IPS DF 6.9 (cell line): ENCODE results near the gene DOC2B.
"Not testable (repeated sequence)": the region's sequence is repeated elsewhere in the genome, so short reads cannot be mapped to it uniquely, and the experiment has no call there.

Experiments used
- DNase-seq: peaks from one replicate; pipeline ENCODE4 v3.0.0-alpha.2; 2013; ENCODE audit warnings: low read depth, low spot score
- H3K27ac ChIP-seq: one replicate; pipeline ENCODE4 v1.5.1; 2013; ENCODE audit warnings: low read length, control low read depth
- H3K27me3 ChIP-seq: 2 replicates; pipeline ENCODE4 v1.6.1; 2013; ENCODE audit warnings: mild to moderate bottlenecking, low read length; ENCODE audit not compliant: control insufficient read depth, insufficient read depth
- H3K36me3 ChIP-seq: 2 replicates; pipeline ENCODE4 v1.6.1; 2013; ENCODE audit warnings: low read length; ENCODE audit not compliant: control insufficient read depth, insufficient read depth
- H3K4me1 ChIP-seq: 2 replicates; pipeline ENCODE4 v1.6.1; 2013; ENCODE audit warnings: low read length; ENCODE audit not compliant: control insufficient read depth, insufficient read depth
- H3K4me3 ChIP-seq: 2 replicates; pipeline ENCODE4 v1.5.1; 2013; ENCODE audit warnings: mild to moderate bottlenecking, low read length
- H3K9me3 ChIP-seq: 2 replicates; pipeline ENCODE4 v1.6.1; 2013; ENCODE audit warnings: low read length, inconsistent platforms; ENCODE audit not compliant: control insufficient read depth, insufficient read depth
- WGBS: extraction: QIAGEN DNeasy Blood & Tissue Kit; methylation state at CpG from one replicate; pipeline ENCODE4 v1.1.7; 2013; ENCODE audit warnings: mixed read lengths, missing lambda C conversion rate; ENCODE audit not compliant: insufficient read length, insufficient coverage; 5-methylcytosine and 5-hydroxymethylcytosine counted together

DOC2B gene

DNA sequence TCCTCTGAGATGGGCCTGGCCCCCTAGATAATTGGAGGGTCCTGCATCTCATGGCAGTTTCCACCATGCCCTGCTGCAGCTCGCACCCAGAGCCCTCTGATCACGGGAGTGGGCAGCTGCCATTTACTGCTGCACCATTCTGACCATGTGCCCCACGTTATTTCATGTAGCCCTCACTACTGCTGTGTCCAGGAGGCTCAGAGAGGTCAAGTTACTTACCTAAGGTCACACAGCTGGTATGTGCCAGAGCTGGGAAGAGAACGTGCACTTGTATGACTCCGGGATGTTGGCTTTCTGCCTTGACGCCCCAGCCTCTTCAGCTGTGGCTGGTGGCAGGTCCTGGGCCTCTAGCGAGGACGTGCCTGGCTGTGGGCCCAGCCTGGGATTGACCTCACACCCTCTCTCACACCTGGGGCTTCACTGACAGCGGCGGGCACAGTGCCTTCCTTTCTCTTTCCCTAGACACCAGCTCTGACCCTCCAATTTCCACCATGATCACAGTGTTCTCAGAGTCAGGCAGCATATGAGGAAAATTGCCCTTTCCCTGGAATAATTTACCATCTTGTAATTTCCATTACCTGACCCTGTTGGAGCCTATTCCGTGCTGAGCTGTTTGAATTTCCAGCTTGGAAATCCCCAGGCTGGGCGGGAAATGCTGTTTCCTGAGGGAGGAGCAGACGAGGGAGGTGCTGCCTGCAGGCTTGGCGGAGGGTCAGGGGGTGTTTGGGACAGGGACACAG lies 18.5 kb upstream of the DOC2B start:
- Histone ChIP-seq H3K27me3 (no peaks in the 10 kb centered on the region), H3K9me3 (no peaks in the 10 kb centered on the region), H3K27ac (no peak overlapping the region), H3K36me3 (no peaks in the 10 kb centered on the region), H3K4me3 (no peak overlapping the region), H3K4me1 (no peaks in the 10 kb centered on the region)
- no peak for DNase-seq
- no CpG with 5 or more reads among the region's 14 CpGs for WGBS

DNA sequence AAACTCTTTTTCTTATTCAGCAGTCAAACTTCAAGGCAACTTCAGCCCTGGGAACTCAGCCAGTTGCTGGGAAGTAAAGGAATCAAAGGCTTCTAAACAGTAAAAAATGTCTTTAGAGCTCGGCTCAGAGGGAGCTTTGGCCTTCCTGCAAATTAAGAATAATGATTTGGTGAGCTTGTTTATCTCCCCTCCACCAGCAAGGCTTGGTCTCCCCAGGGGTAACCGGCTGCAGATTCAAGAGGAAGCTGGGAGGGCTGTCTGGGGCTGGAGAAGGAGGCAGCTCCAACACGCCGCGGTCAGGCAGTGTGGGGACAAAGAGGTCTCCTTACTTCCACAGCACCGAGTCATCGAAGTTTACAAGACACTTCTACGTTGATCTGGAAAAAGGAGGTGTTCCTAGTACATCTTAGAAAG lies 17.7 kb upstream of the DOC2B start:
- H3K27me3 ChIP-seq = no peaks in the 10 kb centered on the region
- no peak overlapping the region for H3K27ac ChIP-seq

DNA sequence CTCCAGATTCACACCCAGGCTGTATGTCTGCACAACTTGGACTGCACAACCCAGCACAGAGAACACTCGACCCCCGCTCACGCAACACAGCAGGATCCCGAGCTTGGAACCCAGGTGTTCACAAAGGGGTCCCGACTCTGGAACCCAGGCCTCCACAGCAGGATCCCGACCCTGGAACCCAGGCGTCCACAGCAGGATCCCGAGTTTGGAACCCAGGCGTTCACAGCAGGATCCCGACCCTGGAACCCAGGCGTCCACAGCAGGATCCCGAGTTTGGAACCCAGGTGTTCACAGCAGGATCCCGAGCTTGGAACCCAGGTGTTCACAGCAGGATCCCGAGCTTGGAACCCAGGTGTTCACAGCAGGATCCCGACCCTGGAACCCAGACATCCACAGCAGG lies 16.8 kb upstream of the DOC2B start:
- not testable (repeated sequence) for H3K4me1 ChIP-seq, H3K4me3 ChIP-seq, H3K9me3 ChIP-seq, H3K36me3 ChIP-seq, H3K27me3 ChIP-seq, DNase-seq, H3K27ac ChIP-seq
- WGBS = no CpG with 5 or more reads among the region's 15 CpGs

More for the DNA sequence above, 17.7 kb upstream of the DOC2B start:
- DNase-seq = no peak
- Histone ChIP-seq H3K9me3 (no peaks in the 10 kb centered on the region), H3K4me1 (no peaks in the 10 kb centered on the region), H3K36me3 (no peaks in the 10 kb centered on the region), H3K4me3 (no peak overlapping the region)
- no CpG with 5 or more reads among the region's 8 CpGs for WGBS

GRCh38 chr17:197352-197751 lies 15.9 kb upstream of the DOC2B start:
- H3K4me1 ChIP-seq = no peaks in the 10 kb centered on the region
- no peaks in the 10 kb centered on the region for H3K27me3 ChIP-seq
- H3K4me3 ChIP-seq = no peak overlapping the region
- DNase-seq = no peak
- no CpG with 5 or more reads among the region's 2 CpGs for WGBS
- no peaks in the 10 kb centered on the region for H3K36me3 ChIP-seq
- no peak overlapping the region for H3K27ac ChIP-seq
- no peaks in the 10 kb centered on the region for H3K9me3 ChIP-seq

DNA sequence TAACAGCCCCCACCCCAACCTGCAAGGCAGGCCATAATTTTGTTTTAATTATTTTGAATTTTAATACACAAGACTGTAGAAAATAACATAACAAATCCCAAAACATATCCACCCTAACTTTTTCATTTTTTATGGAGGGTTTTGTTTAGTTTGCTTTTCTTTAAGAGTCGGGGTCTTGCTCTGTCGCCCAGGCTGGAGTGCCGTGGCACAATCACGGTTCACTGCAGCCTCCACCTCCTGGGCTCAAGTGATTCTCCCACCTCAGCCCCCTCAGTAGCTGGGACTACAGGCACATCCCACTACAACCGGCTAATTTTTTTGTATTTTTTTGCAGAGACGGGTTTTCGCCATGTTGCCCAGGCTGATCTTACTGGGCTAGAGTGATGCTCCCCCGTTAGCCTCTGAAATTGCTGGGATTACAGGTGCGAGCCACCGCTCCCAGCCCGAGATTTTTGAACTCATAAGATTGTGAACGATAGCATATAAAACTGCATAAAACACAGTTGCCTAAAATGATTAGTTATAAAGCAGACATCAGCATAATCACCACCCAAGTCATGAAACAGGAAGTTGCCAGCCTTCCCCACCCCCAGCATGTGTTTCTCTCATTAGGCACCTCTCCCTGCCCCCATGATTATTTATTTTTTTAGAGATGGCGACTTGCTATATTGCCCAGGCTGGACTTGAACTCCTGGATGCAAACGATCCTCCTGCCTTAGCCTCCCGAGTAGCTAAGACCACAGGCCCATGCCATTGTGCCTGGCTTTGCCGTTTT lies 13.6 kb upstream of the DOC2B start:
- Histone ChIP-seq H3K4me1 (no peaks in the 10 kb centered on the region), H3K4me3 (no peak overlapping the region), H3K27ac (no peak overlapping the region), H3K36me3 (no peaks in the 10 kb centered on the region), H3K9me3 (no peaks in the 10 kb centered on the region), H3K27me3 (no peaks in the 10 kb centered on the region)
- DNase-seq = no peak
- no CpG with 5 or more reads among the region's 16 CpGs for WGBS

- Histone ChIP-seq H3K4me3 (no peak overlapping the region), H3K4me1 (no peaks in the 10 kb centered on the region), H3K27me3 (no peaks in the 10 kb centered on the region), H3K36me3 (no peaks in the 10 kb centered on the region), H3K27ac (no peak overlapping the region), H3K9me3 (no peaks in the 10 kb centered on the region)
- DNase-seq = no peak
- WGBS = no CpG with 5 or more reads among the region's 31 CpGs
Observed at GRCh38 chr17:193841-194806, 12.7 kb upstream of the DOC2B start.

DNA sequence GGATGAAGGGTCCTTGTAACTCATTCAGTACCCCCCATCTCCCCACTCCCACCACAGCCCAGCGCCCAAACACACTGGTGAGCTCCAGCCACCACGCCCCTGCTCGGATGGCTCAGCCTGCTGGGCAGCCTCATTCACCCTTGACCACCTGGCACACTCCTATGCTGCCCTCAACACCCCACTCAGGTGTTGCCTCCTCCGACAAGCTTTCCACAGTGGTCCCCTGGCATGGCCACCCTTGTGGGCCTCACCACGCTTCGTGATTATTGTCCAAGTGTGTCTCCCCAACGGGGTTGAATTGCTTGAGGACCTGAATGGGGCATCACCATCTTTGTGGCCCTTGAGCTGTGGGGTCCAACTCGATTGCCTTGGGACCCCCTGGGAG lies 12.0 kb upstream of the DOC2B start:
- no CpG with 5 or more reads among the region's 8 CpGs for WGBS
- Histone ChIP-seq H3K27ac (no peak overlapping the region), H3K4me3 (no peak overlapping the region), H3K36me3 (no peaks in the 10 kb centered on the region), H3K9me3 (no peaks in the 10 kb centered on the region), H3K27me3 (no peaks in the 10 kb centered on the region), H3K4me1 (no peaks in the 10 kb centered on the region)
- no peak for DNase-seq

GRCh38 chr17:192666-193425 lies 11.4 kb upstream of the DOC2B start:
- H3K4me3 ChIP-seq = no peak overlapping the region
- no peaks in the 10 kb centered on the region for H3K4me1 ChIP-seq
- H3K27ac ChIP-seq = no peak overlapping the region
- H3K9me3 ChIP-seq = no peaks in the 10 kb centered on the region
- no peaks in the 10 kb centered on the region for H3K36me3 ChIP-seq
- H3K27me3 ChIP-seq = no peaks in the 10 kb centered on the region
- DNase-seq = no peak
- no CpG with 5 or more reads among the region's 21 CpGs for WGBS

GRCh38 chr17:189444-189843 lies 8.0 kb upstream of the DOC2B start:
- DNase-seq = no peak
- WGBS = no CpG with 5 or more reads among the region's 7 CpGs
- Histone ChIP-seq H3K27ac (no peak overlapping the region), H3K9me3 (no peaks in the 10 kb centered on the region), H3K4me1 (no peaks in the 10 kb centered on the region), H3K4me3 (no peak overlapping the region), H3K36me3 (no peaks in the 10 kb centered on the region), H3K27me3 (no peaks in the 10 kb centered on the region)

- no peaks in the 10 kb centered on the region for H3K9me3 ChIP-seq
- H3K4me1 ChIP-seq = peaks cover 1% of the 10 kb centered on the region; the same call in 1 of the 2 replicates
- H3K27me3 ChIP-seq = peaks cover 5% of the 10 kb centered on the region
- H3K36me3 ChIP-seq = no peaks in the 10 kb centered on the region
- no peak for DNase-seq
- no peak overlapping the region for H3K27ac ChIP-seq
- no peak overlapping the region for H3K4me3 ChIP-seq
- WGBS = no CpG with 5 or more reads among the region's 2 CpGs
Observed at GRCh38 chr17:187130-187529, 5.7 kb upstream of the DOC2B start.
